ENCODE results near the gene LIF.

Gene LIF

GRCh38 chr22:30245985-30246813, at the start of gene LIF:
TSS of gene LIF (minus strand) at chr22:30246759. CDS start at chr22:30246695, 64 bp downstream.
- peak in 1 of 2 donors; percentile 52 for DNase-seq (ENCODE audit: low read depth in 2 of 2)

GRCh38 chr22:30296324-30296723, 49.8 kb upstream of the LIF start:
- DNase-seq (ENCODE audit: low read depth in 2 of 2), result no peak

- no peak for DNase-seq (ENCODE audit: low read depth in 2 of 2)
These were observed 49.0 kb upstream of the LIF start for GRCh38 chr22:30295576-30295975.

GRCh38 chr22:30294830-30295229, 48.3 kb upstream of the LIF start:
- no peak for DNase-seq (ENCODE audit: low read depth in 2 of 2)

- no peak for DNase-seq (ENCODE audit: low read depth in 2 of 2)
These were observed 47.5 kb upstream of the LIF start for GRCh38 chr22:30294066-30294465.

- DNase-seq (ENCODE audit: low read depth in 2 of 2), result no peak
These were observed 46.5 kb upstream of the LIF start for GRCh38 chr22:30293026-30293425.

GRCh38 chr22:30292069-30292970, 45.8 kb upstream of the LIF start:
- DNase-seq (ENCODE audit: low read depth in 2 of 2), result no peak

DNA sequence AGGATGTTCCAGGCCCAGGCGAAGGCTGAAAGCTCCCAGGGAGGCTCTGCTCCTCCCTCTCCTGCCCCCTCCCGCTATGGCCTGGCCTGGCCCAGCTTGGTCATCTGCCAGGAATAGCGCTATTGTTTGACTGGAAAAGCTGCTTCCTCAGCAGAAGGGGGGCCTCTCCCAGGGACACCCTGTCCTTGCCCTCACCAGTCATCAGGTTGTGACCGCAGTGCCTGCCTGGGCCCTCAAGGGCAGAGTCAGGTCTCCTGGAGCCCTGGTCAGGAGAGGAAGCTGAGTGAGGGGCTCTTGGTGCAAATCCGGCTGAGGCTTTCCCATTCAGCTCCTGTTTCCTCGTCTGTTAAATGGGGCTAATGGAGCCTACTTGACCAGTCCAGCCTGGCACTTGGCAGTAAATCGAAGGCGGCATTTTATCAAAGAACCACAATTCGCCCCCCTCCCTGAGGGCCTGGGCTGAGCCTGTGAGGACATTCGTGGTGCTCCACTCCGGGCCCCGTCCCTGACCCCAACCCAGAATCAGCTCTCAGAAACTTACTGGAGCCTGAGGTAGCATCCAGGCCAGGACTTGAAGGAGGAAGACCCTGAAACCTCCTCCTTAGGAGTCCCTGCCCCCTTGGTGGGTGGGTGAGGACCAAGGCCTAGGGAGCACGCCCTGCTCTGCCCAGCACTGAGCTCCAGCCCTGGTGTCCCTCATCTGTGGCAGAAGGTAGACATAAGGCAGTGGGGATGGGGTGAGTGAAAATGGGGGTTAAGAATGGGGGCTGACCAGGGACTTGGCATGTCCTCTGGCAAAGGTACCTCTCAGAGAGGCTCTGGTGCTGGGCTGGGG, 44.7 kb upstream of the LIF start:
- no peak for DNase-seq (ENCODE audit: low read depth in 2 of 2)

- no peak for DNase-seq (ENCODE audit: low read depth in 2 of 2)
These were observed 43.9 kb upstream of the LIF start for GRCh38 chr22:30290342-30291057.

DNA sequence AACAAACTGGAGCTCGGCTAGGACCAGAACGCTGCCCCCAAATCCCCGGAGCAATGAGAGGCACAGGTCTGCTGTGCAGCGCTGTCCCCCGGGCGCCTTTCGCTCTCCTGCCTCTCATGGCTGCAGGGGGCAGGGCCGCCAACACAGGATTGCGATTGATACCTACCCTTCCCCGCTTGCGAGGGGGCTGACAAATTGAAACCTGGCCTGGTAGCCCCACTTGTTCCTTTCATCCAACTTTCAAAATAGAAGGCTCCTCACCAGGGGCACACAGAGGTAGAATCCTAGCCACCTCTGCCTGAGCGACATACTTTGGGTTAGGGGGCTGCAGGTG, 43.4 kb upstream of the LIF start:
- DNase-seq (ENCODE audit: low read depth in 2 of 2), result no peak

DNA sequence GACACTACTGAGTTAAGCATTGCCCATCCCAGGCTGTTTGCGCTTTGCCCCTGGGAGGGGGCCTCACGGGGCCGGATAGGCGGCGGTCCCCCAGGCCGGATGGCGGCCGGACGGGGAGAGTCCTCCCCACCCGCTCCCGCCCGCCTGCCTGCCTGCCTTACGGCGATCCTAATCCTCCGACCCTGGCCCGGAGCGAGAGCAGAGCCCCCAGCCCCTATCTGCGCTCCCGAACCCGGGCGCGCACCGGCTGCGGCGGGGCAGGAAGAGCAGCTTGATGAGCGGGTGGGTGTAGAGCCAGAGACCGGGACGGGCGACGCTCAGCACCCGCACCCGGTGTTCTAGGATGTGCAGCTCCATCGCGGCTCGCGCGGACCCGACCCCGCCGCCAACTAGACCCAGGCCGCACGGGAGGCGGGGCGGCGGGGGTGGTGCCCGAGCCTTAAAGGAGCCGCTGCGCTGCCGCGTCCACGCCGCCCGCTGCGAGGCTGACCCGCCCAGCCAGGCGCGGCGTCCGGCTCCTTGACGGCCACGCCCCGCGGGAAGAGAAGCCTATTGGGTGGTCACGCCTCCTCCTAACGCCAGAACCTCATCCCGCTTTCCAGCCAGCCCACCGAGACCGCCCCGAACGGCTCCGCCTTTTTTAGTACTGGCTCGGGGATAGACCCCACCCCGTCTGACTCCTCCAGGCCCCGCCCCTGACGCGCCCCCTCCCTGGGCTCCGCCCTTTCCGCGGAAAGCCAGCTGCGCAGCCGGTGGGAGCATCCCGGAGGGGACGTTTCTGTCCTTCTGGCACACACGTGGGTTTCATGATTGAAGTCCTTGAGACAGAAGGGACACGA, 42.8 kb upstream of the LIF start, which contains the start of gene CASTOR1:
CASTOR1 (minus strand) TSS at position 365 of the 839 bp plus-strand sequence; CDS start at position 357, 8 bp downstream.
- peak; percentile 87 to 89 for DNase-seq (ENCODE audit: low read depth in 2 of 2)

GRCh38 chr22:30288419-30289140, 42.0 kb upstream of the LIF start:
- DNase-seq (ENCODE audit: low read depth in 2 of 2), result no peak

DNA sequence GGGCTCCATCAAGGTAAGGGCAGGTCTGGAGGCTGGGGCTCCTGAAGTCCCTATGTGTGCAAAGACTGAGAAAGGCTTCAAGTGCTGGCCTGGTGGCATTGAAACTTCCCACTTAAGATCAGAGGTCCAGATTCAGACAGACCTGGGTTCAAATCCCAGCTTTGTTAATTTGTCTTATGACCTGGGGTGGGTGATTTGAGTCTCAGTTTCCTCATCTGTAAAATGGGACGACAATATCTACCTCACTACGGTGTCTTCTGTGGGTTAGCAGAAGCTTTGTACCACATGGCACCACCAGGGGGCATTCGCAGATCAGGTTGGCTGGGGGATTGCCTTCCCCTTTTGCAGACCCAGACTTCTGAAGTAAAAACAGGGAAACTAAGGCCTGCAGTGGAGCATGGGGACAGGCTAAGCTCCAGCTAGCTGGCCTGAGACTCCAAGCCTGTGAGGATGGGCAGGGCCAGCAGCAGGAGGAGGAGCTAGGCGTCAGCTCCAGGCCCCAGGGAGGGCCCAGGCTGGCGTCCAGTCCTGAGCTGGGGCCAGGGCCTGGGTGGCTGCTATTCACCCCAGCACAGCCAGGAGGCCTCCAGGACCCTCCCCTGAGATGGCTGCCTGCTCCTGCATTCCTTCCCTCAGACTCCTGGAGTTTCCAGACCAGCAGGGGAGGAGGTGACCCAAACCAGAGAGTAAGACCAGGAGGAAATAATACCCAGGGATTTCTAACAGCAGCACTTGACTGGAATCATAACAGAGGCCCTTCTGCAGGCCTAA, 41.3 kb upstream of the LIF start:
- DNase-seq (ENCODE audit: low read depth in 2 of 2), result peak; percentile 66 to 76

DNA sequence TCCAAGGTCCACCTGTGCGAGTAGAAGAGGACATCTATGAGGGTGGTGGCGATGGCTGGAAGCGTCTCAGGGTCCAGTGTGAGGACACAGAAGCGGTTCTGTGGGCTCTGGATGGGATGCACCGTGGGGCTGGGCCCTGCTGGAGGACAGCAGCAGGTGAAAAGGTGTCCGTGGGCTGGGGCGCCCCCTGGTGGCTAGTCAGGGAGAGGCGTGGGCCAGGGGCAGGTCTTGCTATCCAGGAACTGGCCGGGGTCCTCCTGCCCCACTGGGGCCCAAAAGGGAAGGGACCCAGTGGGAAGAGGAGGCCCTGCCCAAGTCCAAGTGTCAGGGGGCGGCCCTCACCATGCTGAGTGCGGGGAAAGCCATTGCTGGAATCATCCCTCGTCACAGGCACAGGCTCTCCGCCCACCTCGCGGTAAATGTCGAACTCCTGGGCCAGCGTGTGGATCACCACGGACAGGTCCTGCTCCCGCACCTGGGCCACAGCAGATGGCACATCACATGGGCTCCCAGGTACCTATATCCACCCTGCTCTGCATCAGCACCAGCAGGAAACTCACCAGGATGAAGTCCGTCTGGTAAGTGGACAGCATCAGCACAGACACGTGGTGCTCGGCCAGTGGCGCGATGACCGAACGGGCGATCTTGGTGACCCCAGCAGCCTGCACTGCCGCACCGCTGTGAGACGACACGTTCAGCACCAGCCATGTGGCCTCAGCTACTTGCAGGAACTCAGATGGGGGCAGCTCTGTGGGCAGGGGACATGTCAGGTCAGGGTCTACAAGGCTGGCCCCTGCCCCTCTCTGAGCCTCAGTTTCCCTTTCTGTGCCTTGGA, 40.5 kb upstream of the LIF start:
- DNase-seq (ENCODE audit: low read depth in 2 of 2), result peak; percentile 69 to 74

DNA sequence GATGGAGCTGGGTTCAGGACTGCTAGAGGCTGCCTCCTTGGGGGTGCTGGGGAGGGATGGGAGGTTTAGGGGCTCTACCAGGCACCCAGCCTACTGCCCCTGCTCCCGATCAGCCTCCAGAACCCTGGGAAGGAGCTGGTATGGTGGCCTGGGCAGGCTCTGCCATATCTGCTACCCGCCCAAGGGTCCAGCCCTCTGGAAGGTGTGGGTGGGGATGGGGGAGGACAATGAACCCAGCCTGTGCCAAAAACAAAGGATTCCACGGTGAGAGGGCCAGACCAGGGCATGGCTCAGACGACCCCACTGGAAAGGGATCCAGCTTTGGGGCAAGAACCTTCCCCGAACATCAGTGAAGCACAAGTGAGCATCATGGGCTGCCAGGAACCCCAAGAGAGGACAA, 39.8 kb upstream of the LIF start:
- no peak for DNase-seq (ENCODE audit: low read depth in 2 of 2)

GRCh38 chr22:30285846-30286200, 39.3 kb upstream of the LIF start:
- no peak for DNase-seq (ENCODE audit: low read depth in 2 of 2)

- no peak for DNase-seq (ENCODE audit: low read depth in 2 of 2)
These were observed 38.8 kb upstream of the LIF start for GRCh38 chr22:30285176-30285845.

Measured in stimulated activated CD8-positive, alpha-beta memory T cell treated with anti-CD3 and anti-CD28 coated beads, Interleukin-15, amount 100 ng/mL, for 48 hours (primary cell).